Activated T-helper 17 cell treated with anti-CD3 and anti-CD28 coated beads, Interleukin-2, amount 50 U/mL, for 72 hours (primary cell): ENCODE data around the gene FMN1. TPM values are rescaled to one million over a fixed set of nuclear protein-coding genes. Genes with fewer than 3 reads are reported as not detected.

Source experiments
- ATAC-seq: fragments of 150-1000 bp; cut with Tn5 transposase; replicated peaks from 2 replicates; pipeline ENCODE4 v1.10.0; 2021; ENCODE audit warnings: mild to moderate bottlenecking, moderate library complexity
- H3K27ac Mint-ChIP-seq: one replicate; pipeline ENCODE4 v1.8.0; 2022; ENCODE audit warnings: mixed read lengths
- H3K27me3 Mint-ChIP-seq: one replicate; pipeline ENCODE4 v1.8.0; 2022; ENCODE audit warnings: mixed read lengths
- H3K36me3 Mint-ChIP-seq: one replicate; pipeline ENCODE4 v1.8.0; 2022; ENCODE audit warnings: low read depth, mild to moderate bottlenecking, mixed read lengths
- H3K4me1 Mint-ChIP-seq: one replicate; pipeline ENCODE4 v1.8.0; 2022; ENCODE audit warnings: mixed read lengths
- H3K4me3 Mint-ChIP-seq: one replicate; pipeline ENCODE4 v1.8.0; 2022; ENCODE audit warnings: mild to moderate bottlenecking, mixed read lengths
- H3K9me3 Mint-ChIP-seq: one replicate; pipeline ENCODE4 v1.8.0; 2022; ENCODE audit warnings: mixed read lengths
- total RNA-seq, 2 donors: library from RNA; stranded (reverse); gene quantifications; one replicate each; pipeline ENCODE4 v1.2.3, GENCODE V29; 2022

FMN1 gene
- total RNA-seq, 2 donors from 2014 or later = 1.0 to 2.0 TPM

DNA sequence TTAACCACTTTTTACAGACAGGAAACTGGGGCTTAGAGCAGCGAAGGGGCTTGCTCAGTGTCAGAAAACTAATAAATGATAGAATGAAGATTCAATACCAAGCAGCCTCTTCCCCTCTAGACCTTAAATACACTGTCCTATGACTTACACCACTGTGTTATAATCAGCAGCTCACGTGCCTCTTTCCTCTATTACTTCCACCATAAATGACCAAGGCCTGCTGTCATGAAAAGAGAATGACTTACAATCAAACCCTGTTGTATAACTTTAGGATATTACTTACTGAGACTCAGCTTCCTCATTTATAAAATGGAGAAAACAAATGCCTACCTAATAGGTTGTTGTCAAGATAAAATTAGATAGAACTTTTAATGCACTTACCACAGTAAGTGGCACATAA lies 11.6 kb downstream of the FMN1 start:
- Mint-ChIP-seq H3K9me3 (no peaks in the 10 kb centered on the region), H3K4me3 (no peak overlapping the region), H3K4me1 (no peaks in the 10 kb centered on the region), H3K36me3 (no peaks in the 10 kb centered on the region), H3K27ac (no peak overlapping the region), H3K27me3 (no peaks in the 10 kb centered on the region)
- ATAC-seq = no peak

DNA sequence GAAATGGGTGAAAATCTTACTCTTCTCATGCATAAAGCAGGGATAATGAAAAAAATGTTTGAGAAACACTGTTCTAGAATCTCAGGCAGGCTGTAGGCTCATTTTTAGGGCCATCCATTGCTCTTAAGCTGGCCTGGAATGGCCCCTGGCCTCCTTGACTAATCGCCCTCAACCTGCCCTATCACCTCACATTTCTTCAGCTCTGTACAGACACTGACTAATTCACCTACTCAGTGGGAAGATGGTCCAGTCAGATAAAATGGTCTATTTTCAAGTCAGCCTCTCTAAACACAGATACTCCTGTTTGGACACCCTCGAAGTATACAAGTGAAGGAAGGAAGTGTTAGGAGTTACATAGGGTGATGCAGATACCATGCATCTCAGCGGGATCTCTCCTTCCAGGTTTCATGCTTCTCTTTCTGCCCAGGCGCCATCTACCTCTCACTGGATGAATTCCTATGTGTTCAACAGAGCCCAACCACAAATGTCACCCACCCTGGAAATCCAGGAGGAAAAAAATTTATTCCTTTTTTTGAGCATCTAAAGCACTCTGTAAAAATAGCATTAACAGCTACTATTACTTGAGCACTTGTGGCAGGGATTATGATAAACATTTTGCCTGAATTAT lies 12.1 kb downstream of the FMN1 start:
- H3K36me3 Mint-ChIP-seq = no peaks in the 10 kb centered on the region
- no peaks in the 10 kb centered on the region for H3K9me3 Mint-ChIP-seq

DNA sequence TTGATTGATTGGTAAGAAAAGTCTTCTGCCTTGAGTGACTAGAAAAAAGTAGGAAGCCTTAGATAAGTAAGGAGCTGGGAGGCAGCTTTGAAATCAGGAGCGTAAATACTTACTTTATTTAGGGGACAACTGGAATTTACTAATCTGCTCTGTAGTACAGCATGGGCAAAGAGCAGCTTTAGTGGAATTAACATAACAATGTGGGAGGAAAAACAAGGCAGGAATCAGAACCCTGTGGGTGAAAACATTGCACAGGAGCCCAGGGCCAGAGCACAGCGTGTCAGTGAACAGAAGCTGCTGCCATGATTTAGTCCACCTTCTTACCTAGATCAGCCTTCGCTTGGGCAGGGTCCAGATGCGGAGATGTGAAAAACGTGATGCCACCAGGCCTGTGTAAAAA lies 14.6 kb downstream of the FMN1 start:
- Mint-ChIP-seq H3K27me3 (no peaks in the 10 kb centered on the region), H3K36me3 (no peaks in the 10 kb centered on the region), H3K4me3 (no peak overlapping the region), H3K9me3 (no peaks in the 10 kb centered on the region), H3K4me1 (no peaks in the 10 kb centered on the region), H3K27ac (no peak overlapping the region)
- no peak for ATAC-seq

More for the DNA sequence above, 12.1 kb downstream of the FMN1 start:
- Mint-ChIP-seq H3K27me3 (no peaks in the 10 kb centered on the region), H3K27ac (no peak overlapping the region), H3K4me1 (no peaks in the 10 kb centered on the region), H3K4me3 (no peak overlapping the region)
- ATAC-seq = peak; percentile 35

DNA sequence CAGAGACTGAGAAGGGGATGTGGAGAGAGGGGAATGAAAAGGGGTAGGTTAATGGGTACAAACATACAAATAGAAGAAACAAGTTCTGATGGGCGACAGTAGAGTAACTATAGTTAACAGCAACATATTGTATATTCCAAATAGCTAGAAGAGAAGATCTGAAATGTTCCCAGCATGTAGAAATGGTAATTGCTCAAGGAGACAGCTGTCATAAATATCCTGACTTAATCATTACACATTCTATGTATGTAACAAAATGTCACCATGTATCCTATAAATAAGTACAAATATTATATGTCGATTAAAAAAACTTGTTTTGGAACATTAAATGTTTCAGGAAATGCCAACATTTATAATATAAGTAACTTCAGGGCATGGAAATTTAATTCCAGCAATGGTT lies 23.3 kb downstream of the FMN1 start:
- Mint-ChIP-seq H3K27ac (no peak overlapping the region), H3K36me3 (no peaks in the 10 kb centered on the region), H3K9me3 (no peaks in the 10 kb centered on the region), H3K27me3 (peaks cover 10% of the 10 kb centered on the region), H3K4me3 (no peak overlapping the region), H3K4me1 (no peaks in the 10 kb centered on the region)
- ATAC-seq = no peak

DNA sequence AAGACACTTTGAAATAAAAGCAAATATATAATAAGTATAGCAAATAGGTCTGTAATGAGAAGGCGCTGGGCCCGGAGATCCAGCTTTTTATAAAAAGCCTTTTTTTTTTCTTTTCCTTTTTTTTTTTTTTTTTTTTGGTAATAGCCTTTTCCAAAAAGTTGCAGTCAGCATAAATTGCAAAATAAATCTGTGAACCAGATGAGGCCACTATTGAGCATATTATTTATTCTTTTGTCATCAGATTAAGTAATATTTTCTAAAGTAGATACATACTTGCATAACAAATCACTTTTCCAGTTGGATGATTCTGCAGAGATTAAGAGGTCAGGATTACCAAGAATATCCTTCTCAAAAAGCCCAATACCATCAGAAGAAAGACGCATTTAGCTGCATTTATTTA lies 24.9 kb downstream of the FMN1 start:
- Mint-ChIP-seq H3K4me1 (no peaks in the 10 kb centered on the region), H3K27me3 (peaks cover 10% of the 10 kb centered on the region), H3K9me3 (no peaks in the 10 kb centered on the region), H3K36me3 (no peaks in the 10 kb centered on the region), H3K4me3 (no peak overlapping the region), H3K27ac (no peak overlapping the region)
- no peak for ATAC-seq

DNA sequence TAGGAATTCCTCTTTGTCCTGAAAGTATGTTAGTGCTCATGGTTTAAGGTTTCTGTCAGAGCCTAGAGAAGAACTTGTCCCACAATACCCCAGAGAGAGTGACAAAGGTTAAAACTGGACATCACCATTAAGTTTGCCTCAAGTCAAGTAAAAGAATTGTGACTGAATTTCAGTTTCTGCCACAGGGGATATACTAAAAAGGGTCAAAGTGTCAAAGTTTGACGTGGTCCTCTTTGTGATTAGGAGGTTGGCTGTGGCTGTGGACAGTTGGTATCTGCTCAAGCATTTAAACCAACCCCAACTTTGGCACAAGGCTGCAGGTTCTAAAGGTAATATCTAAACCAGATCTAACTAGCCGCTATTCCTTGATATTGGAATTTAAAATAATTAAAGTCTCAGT lies 26.1 kb downstream of the FMN1 start:
- Mint-ChIP-seq H3K4me3 (no peak overlapping the region), H3K9me3 (no peaks in the 10 kb centered on the region), H3K4me1 (no peaks in the 10 kb centered on the region), H3K27me3 (peaks cover 19% of the 10 kb centered on the region), H3K27ac (no peak overlapping the region), H3K36me3 (no peaks in the 10 kb centered on the region)
- ATAC-seq = no peak

DNA sequence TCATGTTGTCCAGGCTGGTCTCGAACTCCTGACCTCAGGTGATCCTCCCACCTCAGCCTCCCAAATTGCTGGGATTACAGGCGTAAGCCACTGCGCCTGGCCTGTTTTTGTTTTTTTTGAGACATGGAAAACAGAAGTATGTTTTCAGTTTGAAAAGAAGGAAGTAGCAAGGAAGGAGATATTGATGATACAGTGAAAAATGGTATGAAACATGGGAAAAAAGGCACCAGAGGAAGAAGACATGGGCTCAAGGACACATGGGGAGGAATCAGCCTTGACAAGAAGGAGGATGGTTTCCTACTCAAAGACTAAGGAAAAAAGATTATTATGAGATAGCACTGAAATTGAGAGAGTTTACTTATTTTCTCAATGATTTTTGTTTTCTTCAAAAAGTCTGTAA lies 30.7 kb downstream of the FMN1 start:
- no peak for ATAC-seq
- no peaks in the 10 kb centered on the region for H3K9me3 Mint-ChIP-seq
- no peaks in the 10 kb centered on the region for H3K36me3 Mint-ChIP-seq
- peaks cover 24% of the 10 kb centered on the region for H3K27me3 Mint-ChIP-seq
- H3K27ac Mint-ChIP-seq = no peak overlapping the region
- H3K4me1 Mint-ChIP-seq = peaks cover 6% of the 10 kb centered on the region
- H3K4me3 Mint-ChIP-seq = no peak overlapping the region

DNA sequence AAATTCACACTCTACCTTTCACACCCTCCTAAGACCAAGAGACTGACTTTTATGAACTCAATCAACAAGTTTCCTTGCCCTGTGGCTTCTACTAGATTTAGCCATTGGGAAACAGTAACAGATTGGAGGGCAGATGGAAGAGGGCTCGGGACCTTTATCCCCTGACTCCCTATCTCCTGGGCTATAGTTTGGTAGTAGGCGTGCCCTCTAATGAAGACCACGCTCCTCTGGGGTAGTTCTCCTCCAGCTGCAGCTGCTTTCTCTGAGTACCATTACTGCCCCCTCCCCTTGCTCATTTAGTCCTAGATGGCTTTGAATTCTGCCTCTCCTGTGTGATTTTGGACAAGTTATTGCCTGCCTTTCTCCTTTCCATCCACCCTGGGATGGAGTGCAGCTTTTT lies 33.3 kb downstream of the FMN1 start:
- Mint-ChIP-seq H3K27me3 (peaks cover 18% of the 10 kb centered on the region), H3K27ac (no peak overlapping the region), H3K4me3 (no peak overlapping the region), H3K4me1 (peaks cover 6% of the 10 kb centered on the region), H3K9me3 (no peaks in the 10 kb centered on the region), H3K36me3 (no peaks in the 10 kb centered on the region)
- ATAC-seq = no peak

DNA sequence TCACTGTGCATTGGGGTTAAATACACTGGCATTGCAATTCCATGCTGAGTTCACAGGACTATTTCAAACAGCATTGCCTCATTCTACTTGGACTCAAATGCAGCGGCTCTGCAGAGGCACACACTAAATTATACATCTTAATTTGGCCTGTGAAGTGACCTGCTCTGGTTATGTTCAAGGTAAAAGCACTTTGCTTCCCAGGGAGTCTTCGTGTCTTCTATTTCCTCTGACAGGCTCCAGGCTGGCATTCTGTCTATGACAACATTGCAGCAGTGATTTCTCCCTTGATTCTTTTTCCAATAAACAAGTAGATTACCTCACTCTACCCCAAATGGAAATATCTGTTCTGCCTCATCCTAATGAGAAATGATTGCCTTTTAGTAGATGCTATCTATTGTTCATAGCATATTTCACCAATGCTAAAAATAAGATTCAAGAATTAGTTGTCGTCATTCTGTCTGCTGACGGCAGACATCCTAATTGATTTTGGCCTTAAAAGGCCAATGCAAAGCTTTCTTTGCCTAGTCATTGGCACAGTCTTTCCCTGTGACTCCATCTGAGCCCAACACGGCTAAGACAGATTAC lies 33.8 kb downstream of the FMN1 start:
- Mint-ChIP-seq H3K36me3 (no peaks in the 10 kb centered on the region), H3K4me3 (no peak overlapping the region), H3K4me1 (peaks cover 6% of the 10 kb centered on the region), H3K27me3 (peaks cover 18% of the 10 kb centered on the region), H3K27ac (no peak overlapping the region), H3K9me3 (no peaks in the 10 kb centered on the region)
- no peak for ATAC-seq

DNA sequence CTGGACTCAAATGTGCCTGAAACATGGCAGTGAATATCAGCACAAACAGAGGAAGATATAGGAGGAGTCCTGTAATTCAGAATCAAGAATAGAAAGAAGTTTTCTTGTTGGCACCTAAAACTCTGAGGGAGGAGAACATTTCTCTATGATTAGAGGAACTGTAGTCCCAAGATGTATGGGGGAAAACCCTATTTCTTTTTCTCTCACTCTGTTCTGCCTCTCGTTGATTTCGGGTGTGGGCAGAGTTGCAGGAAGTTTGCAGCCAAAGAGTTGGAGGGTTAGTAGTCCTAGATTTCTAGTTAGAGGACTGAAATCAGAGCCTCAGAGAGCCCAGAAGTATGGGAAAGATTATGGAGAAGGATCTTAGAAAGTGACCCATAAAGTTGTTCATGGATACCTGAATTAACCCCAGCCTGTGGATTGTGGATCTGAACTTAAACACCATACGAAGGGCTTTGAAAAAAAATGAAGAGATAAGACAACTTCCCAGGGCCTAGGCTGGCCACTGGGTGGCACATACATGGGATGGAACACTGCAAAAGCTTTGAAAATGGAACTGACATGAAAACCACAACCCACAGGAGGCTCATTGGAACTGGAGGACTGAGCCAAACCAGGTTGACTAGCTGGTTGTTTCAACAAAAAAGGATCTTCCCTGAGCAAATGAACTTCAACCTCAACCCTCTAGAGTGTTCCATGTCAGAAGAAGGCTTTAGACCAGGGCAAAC lies 34.6 kb downstream of the FMN1 start:
- peak; percentile 41 for ATAC-seq
- Mint-ChIP-seq H3K27me3 (peaks cover 18% of the 10 kb centered on the region), H3K9me3 (no peaks in the 10 kb centered on the region), H3K4me1 (peaks cover 6% of the 10 kb centered on the region), H3K27ac (no peak overlapping the region), H3K4me3 (no peak overlapping the region), H3K36me3 (no peaks in the 10 kb centered on the region)

DNA sequence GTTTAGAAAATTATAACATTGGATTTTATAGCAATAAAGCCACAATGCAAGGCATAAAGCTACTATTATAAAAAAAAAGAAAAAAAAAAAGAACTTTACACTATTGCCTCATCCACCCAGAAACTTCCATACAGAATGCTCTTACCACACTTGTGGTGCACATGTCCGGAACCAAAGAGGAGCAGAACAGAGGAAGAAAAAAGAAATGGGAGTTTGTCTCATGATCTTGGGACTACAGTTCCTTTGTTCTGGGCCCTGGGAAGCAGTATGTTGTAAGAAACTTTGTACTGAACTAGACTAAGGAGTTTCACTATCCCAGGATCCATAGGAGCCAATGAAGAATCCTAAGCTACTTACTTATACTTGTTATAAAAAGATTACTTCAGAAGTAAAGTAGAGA lies 36.1 kb downstream of the FMN1 start:
- H3K9me3 Mint-ChIP-seq = no peaks in the 10 kb centered on the region
- H3K36me3 Mint-ChIP-seq = no peaks in the 10 kb centered on the region
- H3K27me3 Mint-ChIP-seq = peaks cover 9% of the 10 kb centered on the region
- peaks cover 6% of the 10 kb centered on the region for H3K4me1 Mint-ChIP-seq
- no peak overlapping the region for H3K27ac Mint-ChIP-seq
- H3K4me3 Mint-ChIP-seq = no peak overlapping the region
- no peak for ATAC-seq

DNA sequence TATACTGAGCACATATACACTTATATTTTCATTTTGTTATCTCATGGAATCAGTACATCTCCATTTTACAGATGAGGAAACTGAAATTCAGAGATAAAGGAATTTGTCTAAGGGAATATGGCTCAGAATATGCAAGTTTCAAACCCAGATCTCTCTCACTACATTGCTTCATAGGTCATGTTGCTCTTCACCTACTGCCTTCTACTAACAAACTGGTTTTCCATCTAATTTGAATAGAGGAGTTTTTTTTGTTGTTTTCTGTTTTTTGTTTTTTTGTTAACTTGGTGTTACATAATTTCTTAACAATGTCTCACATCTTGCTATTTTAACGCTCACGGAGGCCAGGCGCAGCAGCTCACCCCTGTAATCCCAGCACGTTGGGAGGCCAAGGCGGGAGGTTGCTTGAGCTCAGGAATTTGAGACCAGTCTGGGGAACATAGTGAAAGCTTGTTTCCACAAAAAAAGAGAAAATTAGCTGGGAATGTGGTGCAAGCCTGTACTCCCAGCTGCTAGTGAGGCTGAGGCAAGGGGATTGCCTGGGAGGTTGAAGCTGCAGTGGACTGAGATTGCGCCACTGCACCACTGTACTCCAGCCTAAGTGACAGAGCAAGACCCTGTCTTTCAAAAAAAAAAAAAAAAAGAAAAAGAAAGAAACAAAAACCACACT lies 37.0 kb downstream of the FMN1 start:
- no peak for ATAC-seq
- H3K27me3 Mint-ChIP-seq = peaks cover 7% of the 10 kb centered on the region
- H3K4me3 Mint-ChIP-seq = no peak overlapping the region
- no peak overlapping the region for H3K27ac Mint-ChIP-seq
- H3K36me3 Mint-ChIP-seq = no peaks in the 10 kb centered on the region
- peaks cover 3% of the 10 kb centered on the region for H3K4me1 Mint-ChIP-seq
- no peaks in the 10 kb centered on the region for H3K9me3 Mint-ChIP-seq

DNA sequence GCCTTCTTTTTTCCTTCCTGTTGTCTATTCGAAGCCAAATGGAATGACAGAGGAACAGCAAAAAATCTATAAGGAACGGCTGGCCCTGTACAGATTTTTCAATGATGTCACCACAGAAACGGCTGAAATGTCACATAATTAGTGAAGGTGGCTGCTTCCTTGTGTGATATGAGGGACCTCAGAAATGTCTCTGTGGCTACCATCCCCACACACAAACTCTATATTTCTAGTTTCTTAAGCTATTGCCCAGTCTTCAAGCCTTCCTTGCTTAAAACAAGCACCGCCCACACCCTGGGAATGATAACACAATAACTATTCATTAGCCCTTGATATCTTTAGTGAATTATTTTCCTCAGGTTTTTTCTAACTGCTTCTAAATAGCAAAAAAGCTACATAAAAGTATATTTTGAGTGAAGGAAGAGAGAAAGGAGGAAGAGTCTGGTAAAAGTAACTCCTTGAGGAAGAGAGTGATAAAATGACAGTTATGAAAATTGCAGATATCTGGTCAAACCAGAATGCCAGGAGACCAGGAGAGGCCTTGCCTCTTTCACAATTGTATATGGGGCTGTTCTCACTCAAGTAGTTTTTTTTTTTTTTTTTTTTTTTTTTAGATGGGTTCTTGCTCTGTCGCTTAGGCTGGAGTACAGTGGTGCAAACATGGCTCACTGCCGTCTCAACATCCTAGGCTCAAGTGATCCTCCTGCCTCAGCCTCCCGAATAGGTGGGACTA lies 38.7 kb downstream of the FMN1 start:
- ATAC-seq = no peak
- Mint-ChIP-seq H3K27ac (no peak overlapping the region), H3K27me3 (peaks cover 5% of the 10 kb centered on the region), H3K4me3 (no peak overlapping the region), H3K4me1 (no peaks in the 10 kb centered on the region), H3K36me3 (no peaks in the 10 kb centered on the region), H3K9me3 (no peaks in the 10 kb centered on the region)

DNA sequence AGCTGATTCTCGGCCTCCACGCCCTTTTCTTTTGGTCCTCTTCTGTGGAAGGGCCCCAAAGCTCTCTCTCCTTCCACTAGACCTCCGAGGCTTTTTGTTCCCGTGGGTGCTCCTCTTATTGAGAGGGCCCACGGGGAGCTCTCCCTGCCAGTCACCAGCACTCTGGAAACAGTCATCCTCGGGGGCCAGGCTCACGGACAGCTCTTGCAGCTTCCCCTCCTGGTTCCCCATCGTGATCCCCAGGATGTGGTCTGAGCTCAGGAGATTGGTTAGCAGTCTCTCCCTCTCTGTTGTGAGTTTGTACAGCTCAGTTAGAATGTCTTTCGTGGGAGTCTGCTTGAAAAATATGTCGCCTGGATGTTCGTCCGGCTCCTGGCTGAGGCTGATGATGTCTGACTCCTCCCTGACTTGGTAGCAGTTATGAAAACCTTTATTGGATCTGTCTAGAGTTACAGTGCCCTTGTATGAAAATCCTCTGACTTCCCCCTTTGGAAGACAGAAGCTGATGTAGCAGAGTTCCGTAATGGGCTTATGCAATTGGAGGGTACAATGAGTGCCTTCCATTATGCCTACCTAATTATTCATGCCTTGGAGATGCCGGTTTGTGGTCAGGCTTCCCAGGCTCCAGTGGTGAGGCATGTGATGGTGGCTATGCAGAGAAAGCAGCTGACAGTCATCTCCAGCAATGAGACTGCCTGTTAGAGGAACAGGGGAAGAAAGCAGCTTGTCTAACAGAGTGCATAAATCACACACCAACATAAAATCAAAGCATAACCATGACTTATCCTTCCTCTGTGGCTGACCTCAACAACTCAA lies 40.0 kb downstream of the FMN1 start:
- H3K36me3 Mint-ChIP-seq = no peaks in the 10 kb centered on the region
- H3K4me3 Mint-ChIP-seq = no peak overlapping the region
- H3K9me3 Mint-ChIP-seq = no peaks in the 10 kb centered on the region
- no peaks in the 10 kb centered on the region for H3K4me1 Mint-ChIP-seq
- ATAC-seq = peak; percentile 37
- no peak overlapping the region for H3K27ac Mint-ChIP-seq
- H3K27me3 Mint-ChIP-seq = peaks cover 5% of the 10 kb centered on the region
